Stimulated activated CD8-positive, alpha-beta memory T cell treated with anti-CD3 and anti-CD28 coated beads, Interleukin-2, amount 100 ng/mL, for 1 hour (primary cell): ENCODE measurements around the gene ADCY9.
"Not testable (repeated sequence)": the region's sequence is repeated elsewhere in the genome, so short reads cannot be mapped to it uniquely, and the experiment has no call there.

Experiments
- DNase-seq, 2 donors: peaks; one replicate each; pipeline ENCODE4 v3.0.0-alpha.2; 2020; ENCODE audit warnings: low read depth in 2 of 2

Gene ADCY9

GRCh38 chr16:4116325-4117249 is at the start of gene ADCY9:
ADCY9 (minus strand) TSS chr16:4116442; CDS start chr16:4115442, 1,000 bp downstream.
- peak; percentile 53 to 63 for DNase-seq

- no peak for DNase-seq
Observed at GRCh38 chr16:4160658-4161430, 44.6 kb upstream of the ADCY9 start.

- DNase-seq, result no peak
Observed at GRCh38 chr16:4159726-4160125, 43.5 kb upstream of the ADCY9 start.

GRCh38 chr16:4158143-4159093 is 42.2 kb upstream of the ADCY9 start:
- DNase-seq, result no peak

- no peak for DNase-seq
Observed at GRCh38 chr16:4157376-4157825, 41.2 kb upstream of the ADCY9 start.

- DNase-seq, result not testable (repeated sequence)
Observed at GRCh38 chr16:4156503-4156902, 40.3 kb upstream of the ADCY9 start.

- DNase-seq, result not testable (repeated sequence)
Observed at GRCh38 chr16:4153364-4153763, 37.1 kb upstream of the ADCY9 start.

- DNase-seq, result no peak
Observed at GRCh38 chr16:4152267-4152666, 36.0 kb upstream of the ADCY9 start.

- no peak for DNase-seq
Observed at GRCh38 chr16:4147236-4147635, 31.0 kb upstream of the ADCY9 start.

GRCh38 chr16:4142268-4142667 is 26.0 kb upstream of the ADCY9 start:
- peak in 1 of 2 donors; percentile 1 for DNase-seq

- no peak for DNase-seq
Observed at GRCh38 chr16:4141604-4142003, 25.4 kb upstream of the ADCY9 start.

GRCh38 chr16:4140652-4141051 is 24.4 kb upstream of the ADCY9 start:
- no peak for DNase-seq

- no peak for DNase-seq
Observed at GRCh38 chr16:4139968-4140367, 23.7 kb upstream of the ADCY9 start.

GRCh38 chr16:4138713-4139112 is 22.5 kb upstream of the ADCY9 start:
- no peak for DNase-seq

GRCh38 chr16:4137438-4137837 is 21.2 kb upstream of the ADCY9 start:
- no peak for DNase-seq

- no peak for DNase-seq
Observed at GRCh38 chr16:4136229-4136813, 20.1 kb upstream of the ADCY9 start.

- DNase-seq, result no peak
Observed at GRCh38 chr16:4135537-4135936, 19.3 kb upstream of the ADCY9 start.

- no peak for DNase-seq
Observed at GRCh38 chr16:4133897-4134372, 17.7 kb upstream of the ADCY9 start.

- no peak for DNase-seq
Observed at GRCh38 chr16:4131621-4132020, 15.4 kb upstream of the ADCY9 start.

- no peak for DNase-seq
Observed at GRCh38 chr16:4124535-4125294, 8.5 kb upstream of the ADCY9 start.
